HL-60 (cell line): Measurements from ENCODE around the gene ODC1.

ENCODE experiments used
- DNase-seq, 2 experiments: peaks; one replicate each; pipeline ENCODE4 v3.0.0-alpha.2; 2010 to 2020; ENCODE audit warnings: low read depth in 1 of 2, low spot score in 1 of 2
- H3K27ac ChIP-seq: fragments of 250-450 bp; sonication (Bioruptor Pico); replicated peaks from 2 replicates; pipeline ENCODE4 v1.5.1; 2020; ENCODE audit warnings: mild to moderate bottlenecking, moderate library complexity
- H3K27me3 ChIP-seq: fragments of 250-450 bp; sonication (Bioruptor Pico); 2 replicates; pipeline ENCODE4 v1.5.1; 2021; ENCODE audit warnings: mild to moderate bottlenecking, moderate library complexity; ENCODE audit not compliant: insufficient read depth, poor library complexity, severe bottlenecking
- H3K4me3 ChIP-seq: replicated peaks from 2 replicates; pipeline ENCODE4 v1.5.1; 2011; ENCODE audit warnings: mild to moderate bottlenecking, control low read depth, low read length; ENCODE audit not compliant: insufficient read depth
- REST ChIP-seq: IDR thresholded peaks from 2 replicates; pipeline ENCODE4 v1.6.1; 2012; ENCODE audit warnings: low read depth; ENCODE audit not compliant: insufficient replicate concordance
- SPI1 ChIP-seq: IDR thresholded peaks from 2 replicates; pipeline ENCODE4 v1.6.1; 2012; ENCODE audit warnings: low read depth, mild to moderate bottlenecking, borderline replicate concordance

ODC1 gene

DNA sequence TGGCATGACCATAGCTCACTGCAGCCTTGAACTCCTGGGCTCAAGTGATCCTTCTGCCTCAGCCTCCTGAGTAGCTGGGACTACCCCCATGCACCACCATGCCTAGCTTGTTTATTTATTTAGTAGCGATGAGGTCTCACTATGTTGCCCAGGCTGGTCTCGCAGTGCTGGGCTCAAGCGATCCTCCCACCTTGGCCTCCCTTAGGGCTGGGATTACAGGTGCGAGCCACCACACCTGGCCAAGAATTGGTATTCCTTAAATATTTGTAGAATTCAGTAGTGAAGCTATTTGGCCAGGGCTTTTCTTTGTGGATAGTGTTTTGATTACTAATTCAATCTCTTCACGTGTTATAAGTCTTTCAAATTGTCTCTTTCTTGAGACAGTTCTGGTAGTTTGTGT, 56.0 kb downstream of the ODC1 start:
- no peak for DNase-seq
- no peak for TF ChIP-seq SPI1
- 0 out of 2 replicates have a peak overlapping the region, but pooled peaks have one; percentile 6 for H3K27ac ChIP-seq

GRCh38 chr2:10390369-10390801, 57.7 kb downstream of the ODC1 start:
- peak; percentile 63 to 78 for DNase-seq
- no peak overlapping the region for H3K4me3 ChIP-seq
- peak overlapping the region; percentile 40 for H3K27ac ChIP-seq
- no peaks in the 10 kb centered on the region for H3K27me3 ChIP-seq
- no peak for TF ChIP-seq REST
- TF ChIP-seq SPI1, result peak; percentile 85

More for the DNA sequence above, 56.0 kb downstream of the ODC1 start:
- Histone ChIP-seq H3K27me3 (no peaks in the 10 kb centered on the region), H3K4me3 (no peak overlapping the region)
